ENCODE results near the gene RECQL5.

- TF ChIP-seq CTCF (tag by site-specific recombination; IDR thresholded peaks at IDR 0.05) (no peak), YY2 (tag by site-specific recombination; IDR thresholded peaks at IDR 0.05) (no peak), ZNF521 (tag by site-specific recombination; IDR thresholded peaks at IDR 0.05) (no peak), ZBTB17 (tag by site-specific recombination; IDR thresholded peaks at IDR 0.05) (no peak), ZNF639 (tag by site-specific recombination; IDR thresholded peaks at IDR 0.05) (no peak), YY1 (tag by site-specific recombination; IDR thresholded peaks at IDR 0.05) (no peak), ZBTB44 (tag by site-specific recombination; IDR thresholded peaks at IDR 0.05) (no peak), FEZF1 (tag by site-specific recombination; IDR thresholded peaks at IDR 0.05) (no peak), HIC1 (tag by site-specific recombination; IDR thresholded peaks at IDR 0.05) (no peak), SCRT2 (tag by site-specific recombination; IDR thresholded peaks at IDR 0.05) (no peak)
- TF ChIP-seq, protein P1, sequence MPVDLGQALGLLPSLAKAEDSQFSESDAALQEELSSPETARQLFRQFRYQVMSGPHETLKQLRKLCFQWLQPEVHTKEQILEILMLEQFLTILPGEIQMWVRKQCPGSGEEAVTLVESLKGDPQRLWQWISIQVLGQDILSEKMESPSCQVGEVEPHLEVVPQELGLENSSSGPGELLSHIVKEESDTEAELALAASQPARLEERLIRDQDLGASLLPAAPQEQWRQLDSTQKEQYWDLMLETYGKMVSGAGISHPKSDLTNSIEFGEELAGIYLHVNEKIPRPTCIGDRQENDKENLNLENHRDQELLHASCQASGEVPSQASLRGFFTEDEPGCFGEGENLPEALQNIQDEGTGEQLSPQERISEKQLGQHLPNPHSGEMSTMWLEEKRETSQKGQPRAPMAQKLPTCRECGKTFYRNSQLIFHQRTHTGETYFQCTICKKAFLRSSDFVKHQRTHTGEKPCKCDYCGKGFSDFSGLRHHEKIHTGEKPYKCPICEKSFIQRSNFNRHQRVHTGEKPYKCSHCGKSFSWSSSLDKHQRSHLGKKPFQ (tag by site-specific recombination; IDR thresholded peaks at IDR 0.05), result no peak
These were observed 28.1 kb downstream of the RECQL5 start for GRCh38 chr17:75638893-75639292.
